ENCODE results near the gene VIM. TPM values are rescaled to one million over a fixed set of nuclear protein-coding genes. Genes with fewer than 3 reads are reported as not detected.
A peak's percentile ranks its signal among the peaks of the same experiment; 100 is the strongest.

Gene VIM
- polyA plus RNA-seq, 1 experiment, result 4,378 TPM

DNA sequence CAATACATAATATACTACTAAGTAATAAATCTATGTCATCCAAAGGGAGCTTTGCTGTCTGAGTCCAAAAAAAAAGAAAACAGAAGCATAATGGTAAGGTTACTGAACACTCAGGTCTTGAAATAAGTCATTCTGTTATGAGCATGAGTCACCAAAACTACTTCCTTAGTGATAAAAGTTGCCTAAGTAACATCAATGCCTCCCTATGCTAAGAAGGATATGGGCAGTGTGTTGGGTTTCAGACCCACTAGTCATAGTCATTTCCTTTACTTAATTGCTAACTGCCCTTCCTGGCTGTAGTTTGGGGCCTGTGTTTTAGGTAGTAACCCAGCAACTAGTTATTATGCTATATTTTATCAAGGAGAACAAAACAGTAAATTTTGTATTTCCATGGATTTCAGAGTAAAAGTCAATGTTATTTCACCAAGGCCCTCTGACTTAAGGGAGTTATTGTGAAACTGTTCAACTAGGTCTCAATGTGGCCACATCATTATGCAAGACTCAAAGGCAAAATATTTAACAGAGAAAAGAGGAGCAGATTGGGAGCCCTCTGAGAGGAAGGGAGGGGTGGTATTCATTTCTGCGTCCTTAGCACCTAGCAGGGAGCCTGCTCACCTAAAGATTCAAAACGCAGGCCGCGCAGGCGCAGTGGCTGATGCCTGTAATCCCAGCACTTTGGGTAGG, 11.7 kb upstream of the VIM start:
- CTCF ChIA-PET, result interaction anchor here (1.0 to 1.9 kb wide), 2 partner anchors 11 to 14 kb away, joined by 3 to 9 read pairs; partner anchors contain the start of gene VIM
- POLR2A ChIA-PET, result interaction anchor here (1.0 to 2.4 kb wide), 5 partner anchors 10 to 249 kb away, joined by 3 to 39 read pairs (median 5); partner anchors contain the start of genes TRDMT1 and VIM
- no peak overlapping the region for H3K4me3 ChIP-seq (ENCODE audit: low read depth, low read length)

DNA sequence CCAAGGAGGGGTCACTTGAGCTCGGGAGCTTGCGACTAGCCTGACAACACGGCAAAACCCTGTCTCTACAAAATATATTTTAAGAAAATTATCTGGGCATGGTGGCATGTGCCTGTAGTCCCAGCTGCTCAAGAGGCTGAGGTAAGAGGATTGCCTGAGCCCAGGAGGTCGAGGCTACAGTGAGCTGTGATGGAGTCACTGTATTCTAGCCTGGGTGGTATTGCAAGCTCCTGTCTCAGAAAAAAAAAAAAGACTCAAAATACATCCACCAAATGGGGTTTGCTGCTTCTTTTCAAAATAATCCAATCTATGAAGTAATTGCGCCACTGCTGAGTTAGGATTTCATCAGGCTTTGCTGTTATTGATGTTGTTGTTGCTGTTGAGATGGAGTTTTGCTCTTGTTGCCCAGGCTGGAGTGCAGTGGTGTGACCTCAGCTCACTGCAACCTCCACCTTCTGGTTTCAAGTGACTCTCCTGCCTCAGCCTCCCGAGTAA, 11.1 kb upstream of the VIM start:
- H3K9me3 ChIP-seq (ENCODE audit: control insufficient read depth, insufficient read depth, low read length), result no peaks in the 10 kb centered on the region
- POLR2A ChIA-PET, result interaction anchor here (1.0 to 2.4 kb wide), 3 partner anchors 11 to 16 kb away, joined by 3 to 39 read pairs (median 5); partner anchors contain the start of genes TRDMT1 and VIM

More for the DNA sequence above, 11.7 kb upstream of the VIM start:
- no peaks in the 10 kb centered on the region for H3K27me3 ChIP-seq (ENCODE audit: control insufficient read depth, insufficient read depth, low read length)
- H3K27ac ChIP-seq (ENCODE audit: low read depth, low read length), result peak overlapping the region; percentile 94
- DNase-seq (ENCODE audit: low read depth, low spot score), result no peak
- no peaks in the 10 kb centered on the region for H3K9me3 ChIP-seq (ENCODE audit: control insufficient read depth, insufficient read depth, low read length)
- TF ChIP-seq, protein P1, sequence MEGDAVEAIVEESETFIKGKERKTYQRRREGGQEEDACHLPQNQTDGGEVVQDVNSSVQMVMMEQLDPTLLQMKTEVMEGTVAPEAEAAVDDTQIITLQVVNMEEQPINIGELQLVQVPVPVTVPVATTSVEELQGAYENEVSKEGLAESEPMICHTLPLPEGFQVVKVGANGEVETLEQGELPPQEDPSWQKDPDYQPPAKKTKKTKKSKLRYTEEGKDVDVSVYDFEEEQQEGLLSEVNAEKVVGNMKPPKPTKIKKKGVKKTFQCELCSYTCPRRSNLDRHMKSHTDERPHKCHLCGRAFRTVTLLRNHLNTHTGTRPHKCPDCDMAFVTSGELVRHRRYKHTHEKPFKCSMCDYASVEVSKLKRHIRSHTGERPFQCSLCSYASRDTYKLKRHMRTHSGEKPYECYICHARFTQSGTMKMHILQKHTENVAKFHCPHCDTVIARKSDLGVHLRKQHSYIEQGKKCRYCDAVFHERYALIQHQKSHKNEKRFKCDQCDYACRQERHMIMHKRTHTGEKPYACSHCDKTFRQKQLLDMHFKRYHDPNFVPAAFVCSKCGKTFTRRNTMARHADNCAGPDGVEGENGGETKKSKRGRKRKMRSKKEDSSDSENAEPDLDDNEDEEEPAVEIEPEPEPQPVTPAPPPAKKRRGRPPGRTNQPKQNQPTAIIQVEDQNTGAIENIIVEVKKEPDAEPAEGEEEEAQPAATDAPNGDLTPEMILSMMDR (IDR thresholded peaks at IDR 0.05; ENCODE audit: low read depth, low read length), result no peak

DNA sequence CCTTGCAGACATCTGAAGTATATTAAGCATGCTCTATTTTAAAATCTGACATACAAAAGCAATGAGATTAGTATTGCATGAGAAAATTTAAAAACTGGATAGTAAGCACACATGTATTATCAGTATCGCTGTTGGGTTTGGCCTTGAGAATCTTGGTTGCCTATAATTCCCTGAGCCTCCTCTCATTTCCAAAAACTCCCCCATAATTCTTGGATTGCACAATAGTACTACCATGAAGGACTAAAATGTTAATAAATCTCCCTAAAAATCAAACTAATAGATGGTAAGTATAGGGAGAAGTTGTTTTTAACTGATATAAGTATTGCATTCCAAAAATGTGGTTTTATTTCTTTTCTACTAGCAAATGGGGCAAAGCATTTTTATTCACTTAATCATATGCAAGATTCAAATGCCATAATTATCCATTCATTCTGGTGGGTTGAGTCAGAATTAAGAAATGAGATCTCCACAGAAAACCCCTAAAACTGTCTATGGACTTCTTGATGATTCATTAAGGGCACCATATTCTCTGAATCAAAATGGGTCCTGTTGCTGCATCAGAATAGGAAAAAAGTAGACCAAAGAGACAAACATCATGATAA, 10.3 kb upstream of the VIM start:
- no peak overlapping the region for H3K4me3 ChIP-seq (ENCODE audit: low read depth, low read length)
- POLR2A ChIA-PET, result no interaction called here
- no peaks in the 10 kb centered on the region for H3K27me3 ChIP-seq (ENCODE audit: control insufficient read depth, insufficient read depth, low read length)
- no peak for DNase-seq (ENCODE audit: low read depth, low spot score)
- no peaks in the 10 kb centered on the region for H3K9me3 ChIP-seq (ENCODE audit: control insufficient read depth, insufficient read depth, low read length)
- CTCF ChIA-PET, result no interaction called here
- peak overlapping the region; percentile 54 for H3K27ac ChIP-seq (ENCODE audit: low read depth, low read length)
- TF ChIP-seq, protein P1 (IDR thresholded peaks at IDR 0.05; ENCODE audit: low read depth, low read length), result no peak

More for the DNA sequence above, 11.1 kb upstream of the VIM start:
- TF ChIP-seq, protein P1 (IDR thresholded peaks at IDR 0.05; ENCODE audit: low read depth, low read length), result no peak
- CTCF ChIA-PET, result interaction anchor here (1.9 kb wide), 1 partner anchor 10 kb away, joined by 9 read pairs; the partner anchor contains the start of gene VIM
- Histone ChIP-seq H3K27ac (ENCODE audit: low read depth, low read length) (peak overlapping the region; percentile 94), H3K4me3 (ENCODE audit: low read depth, low read length) (no peak overlapping the region), H3K27me3 (ENCODE audit: control insufficient read depth, insufficient read depth, low read length) (no peaks in the 10 kb centered on the region)
- no peak for DNase-seq (ENCODE audit: low read depth, low spot score)

DNA sequence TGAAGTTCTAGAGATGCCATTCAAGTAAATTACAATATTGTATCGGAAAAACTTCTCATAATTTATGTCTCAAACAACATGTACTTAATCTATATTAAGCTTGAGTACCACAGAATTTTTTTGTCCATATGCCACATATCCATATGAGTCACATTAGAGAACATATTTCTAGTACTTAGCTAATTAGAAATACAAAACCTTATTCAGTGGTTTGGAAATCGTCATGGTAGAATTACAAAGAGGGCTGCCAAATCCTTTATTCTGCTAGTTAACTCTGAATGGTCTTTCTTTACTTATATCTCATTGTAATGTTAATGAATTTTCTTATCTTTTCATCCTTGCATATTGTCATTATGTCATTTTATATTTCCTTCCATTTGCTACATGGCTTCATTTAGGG, 9.0 kb upstream of the VIM start:
- CTCF ChIA-PET, result interaction anchor here (1.0 kb wide), 1 partner anchor 366 kb away, joined by 3 read pairs; no protein-coding TSS in a partner anchor
- Histone ChIP-seq H3K4me3 (ENCODE audit: low read depth, low read length) (no peak overlapping the region), H3K27me3 (ENCODE audit: control insufficient read depth, insufficient read depth, low read length) (no peaks in the 10 kb centered on the region), H3K9me3 (ENCODE audit: control insufficient read depth, insufficient read depth, low read length) (no peaks in the 10 kb centered on the region), H3K27ac (ENCODE audit: low read depth, low read length) (peak overlapping the region; percentile 42)
- POLR2A ChIA-PET, result interaction anchor here (0.6 to 1.2 kb wide), 3 partner anchors 10 to 232 kb away, joined by 3 to 6 read pairs (median 6); partner anchors contain the start of gene VIM
- no peak for DNase-seq (ENCODE audit: low read depth, low spot score)
- TF ChIP-seq, protein P1 (IDR thresholded peaks at IDR 0.05; ENCODE audit: low read depth, low read length), result no peak
